ENCODE data around the gene PNLIPRP1. TPM values are rescaled to one million over a fixed set of nuclear protein-coding genes. Genes with fewer than 3 reads are reported as not detected.

PNLIPRP1 gene
- total RNA-seq, 1 experiment from 2014 or later, result not detected

- H2BK20ac ChIP-seq (ENCODE audit: low read depth, low read length, poor library complexity, severe bottlenecking), result no peak overlapping the region
- 0 out of 5 replicates have a peak, but pooled peaks cover 0 to 3% of the 10 kb centered on the region in 2 experiments for H3K9me3 Mint-ChIP-seq
- TF ChIP-seq CTCF (conservative IDR thresholded peaks at IDR 0.05), result no peak
- H3K18ac ChIP-seq (ENCODE audit: insufficient read length, low read depth, low read length), result no peak overlapping the region
- H3K14ac ChIP-seq (ENCODE audit: insufficient read depth, low read length), result no peak overlapping the region
- no peak overlapping the region for H3K9ac ChIP-seq (ENCODE audit: extremely low read depth, insufficient read length, low read length)
- no peak overlapping the region for H3K23ac ChIP-seq (ENCODE audit: insufficient read length, low read depth, low read length)
- no peak overlapping the region for H2BK5ac ChIP-seq (ENCODE audit: insufficient read length, low read length)
- no peak overlapping the region for H4K91ac ChIP-seq (ENCODE audit: insufficient read length, low read depth, low read length)
- H3K27me3 Mint-ChIP-seq (ENCODE audit: low read depth), result peaks cover 27% of the 10 kb centered on the region
- no peak overlapping the region for H2BK120ac ChIP-seq (ENCODE audit: low read depth, low read length, poor library complexity, severe bottlenecking)
- no peak overlapping the region for H3T11ph ChIP-seq (ENCODE audit: low read length)
- H3K4ac ChIP-seq (ENCODE audit: low read depth, low read length), result no peak overlapping the region
- no CpG with 5 or more reads among the region's 8 CpGs for WGBS (ENCODE audit: extremely low coverage, insufficient read length, low lambda C conversion rate)
- no peak overlapping the region for H4K8ac ChIP-seq (replicated peaks; ENCODE audit: insufficient read length, low read depth, low read length)
- no peaks in the 10 kb centered on the region for H3K23me2 ChIP-seq (ENCODE audit: insufficient read length, low read depth, low read length, poor library complexity, severe bottlenecking)
- no peaks in the 10 kb centered on the region for H4K20me1 ChIP-seq (ENCODE audit: control insufficient read depth, insufficient read depth, insufficient read length)
- no peak overlapping the region for H3K4me3 Mint-ChIP-seq
- H3K79me2 ChIP-seq (ENCODE audit: insufficient read depth, low read length), result no peaks in the 10 kb centered on the region
- H2AFZ ChIP-seq (ENCODE audit: low read length), result no peak overlapping the region
- no peaks in the 10 kb centered on the region for H3K9me3 ChIP-seq (ENCODE audit: control insufficient read depth, low read depth, low read length)
- no peaks in the 10 kb centered on the region for H3K4me1 ChIP-seq (ENCODE audit: insufficient read depth, low read length)
- H3K79me1 ChIP-seq (ENCODE audit: insufficient read depth, low read depth, low read length, poor library complexity, severe bottlenecking), result no peaks in the 10 kb centered on the region
- H3K56ac ChIP-seq (ENCODE audit: insufficient read length, low read depth, low read length), result no peak overlapping the region
- H3K4me1 Mint-ChIP-seq, result peaks cover 0 to 5% of the 10 kb centered on the region in 2 experiments; a peak in 1 of 4 replicates
- H2AK5ac ChIP-seq (ENCODE audit: insufficient read length, low read length), result no peak overlapping the region
- no peaks in the 10 kb centered on the region for H3K36me3 Mint-ChIP-seq (ENCODE audit: insufficient read depth in 1 of 3, low read depth in 3 of 3)
- H3K4me2 ChIP-seq (ENCODE audit: insufficient read depth, insufficient read length, low read length), result no peak overlapping the region
- DNase-seq, result no peak
- H3K27ac ChIP-seq (ENCODE audit: insufficient read length, low read depth, low read length), result no peak overlapping the region
- H3K27ac Mint-ChIP-seq, result no peak overlapping the region
- no peak overlapping the region for H2BK15ac ChIP-seq (ENCODE audit: low read depth, low read length)
- no peak overlapping the region for H4K5ac ChIP-seq (ENCODE audit: insufficient read length, low read depth, low read length)
- no peaks in the 10 kb centered on the region; the same call in 1 of the 2 replicates for H3K27me3 ChIP-seq (ENCODE audit: insufficient read depth, low read length)
- no peak overlapping the region for H2BK12ac ChIP-seq (ENCODE audit: insufficient read length, low read depth, low read length)
Measured at GRCh38 chr10:116606061-116606483, 15.3 kb downstream of the PNLIPRP1 start.

Measured in H9 (cell line).